NT2/D1 (cell line): Measurements from ENCODE around the gene CARD11.

Source experiments
- SUZ12 ChIP-seq: IDR thresholded peaks from 2 replicates; pipeline ENCODE4 v1.6.1; 2011; ENCODE audit not compliant: insufficient read length, insufficient read depth; ENCODE audit errors: extremely low read depth
- YY1 ChIP-seq: IDR thresholded peaks from 2 replicates; pipeline ENCODE4 v1.6.1; 2011; ENCODE audit not compliant: insufficient read length, insufficient read depth
- ZNF274 ChIP-seq: IDR thresholded peaks from 2 replicates; pipeline ENCODE4 v1.6.1; 2011; ENCODE audit warnings: mild to moderate bottlenecking, low read depth, low read length

GRCh38 chr7:2921653-2922347 lies 121.9 kb downstream of the CARD11 start:
- TF ChIP-seq YY1 (no peak), ZNF274 (no peak), SUZ12 (no peak)
